Central memory CD4-positive, alpha-beta T cell (primary cell): ENCODE measurements around the gene PRRT4.

Source experiments
- DNase-seq: peaks from one replicate; pipeline ENCODE4 v3.0.0; 2022

Gene PRRT4

DNA sequence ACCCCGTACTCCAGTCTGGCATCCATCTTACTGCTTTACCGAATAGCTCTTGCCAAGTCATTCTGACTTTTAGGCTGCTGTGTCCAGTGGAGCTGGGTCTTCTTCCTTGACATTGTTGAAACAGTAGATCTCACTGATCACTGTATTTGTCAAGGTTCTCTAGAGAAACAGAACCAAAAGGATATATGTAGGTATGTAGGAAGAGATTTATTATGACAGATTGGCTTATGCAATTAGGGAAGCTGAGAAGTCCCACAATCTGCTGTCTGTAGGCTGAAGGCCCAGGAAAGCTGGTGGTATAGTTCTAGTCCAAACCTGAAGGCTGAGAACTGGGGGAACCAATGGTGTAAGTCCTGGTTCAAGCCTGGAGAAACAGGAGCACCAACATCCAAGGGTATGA is 12.1 kb upstream of the PRRT4 start:
- DNase-seq, result no peak

DNA sequence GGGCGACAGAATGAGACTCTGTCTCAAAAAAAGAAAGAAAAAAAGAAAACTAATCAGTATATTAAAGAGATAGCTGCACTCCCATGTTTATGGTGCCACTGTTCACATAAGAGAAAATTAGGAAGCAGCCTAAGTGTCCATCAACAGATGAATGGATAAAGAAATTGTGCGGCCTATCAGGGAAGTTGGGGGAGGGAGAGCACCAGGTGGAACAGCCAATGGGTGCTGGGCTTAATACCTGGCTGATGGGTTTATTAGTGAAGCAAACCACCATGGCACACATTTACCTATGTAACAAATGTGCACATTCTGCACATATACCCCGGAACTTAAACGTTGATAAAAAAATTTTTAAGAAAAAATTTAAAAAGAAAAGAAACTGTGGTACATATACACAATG is 9.0 kb upstream of the PRRT4 start:
- no peak for DNase-seq

DNA sequence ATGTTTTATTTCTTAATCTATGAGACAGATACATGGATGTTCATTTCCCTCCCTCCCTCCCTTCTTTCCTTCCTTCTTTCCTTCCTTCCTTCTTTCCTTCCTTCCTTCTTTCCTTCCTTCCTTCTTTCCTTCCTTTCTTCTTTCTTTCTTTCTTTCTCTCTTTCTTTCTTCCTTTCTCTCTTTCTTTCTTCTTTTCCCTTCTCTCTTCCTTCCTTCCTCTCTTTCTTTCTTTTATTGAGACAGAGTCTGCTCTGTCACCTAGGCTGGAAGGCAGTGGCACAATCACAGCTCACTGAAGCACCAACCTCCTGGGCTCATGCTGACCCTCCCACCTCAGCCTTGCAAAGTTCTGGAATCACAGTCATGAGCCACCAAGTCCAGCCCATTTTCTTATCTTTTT is 5.5 kb upstream of the PRRT4 start:
- no peak for DNase-seq

DNA sequence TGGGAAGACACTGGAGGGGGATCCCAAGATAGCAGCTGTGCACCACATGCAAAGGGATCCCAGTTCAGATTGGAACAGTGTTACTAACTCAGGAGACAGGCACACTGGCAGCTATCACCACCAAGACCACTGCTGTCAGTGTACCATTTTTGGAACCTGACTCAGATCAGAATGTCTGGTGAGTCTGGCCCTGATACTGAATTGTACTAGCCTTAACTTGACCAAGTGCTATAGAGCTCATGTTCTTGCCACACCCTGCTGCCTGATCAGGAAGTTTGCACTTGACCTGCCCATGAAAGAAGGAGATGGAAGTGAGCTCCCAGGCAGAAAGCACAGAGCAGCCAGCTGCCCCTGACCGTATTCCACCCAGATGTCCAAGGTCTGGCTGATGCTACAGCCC is 4.8 kb upstream of the PRRT4 start:
- DNase-seq, result no peak

DNA sequence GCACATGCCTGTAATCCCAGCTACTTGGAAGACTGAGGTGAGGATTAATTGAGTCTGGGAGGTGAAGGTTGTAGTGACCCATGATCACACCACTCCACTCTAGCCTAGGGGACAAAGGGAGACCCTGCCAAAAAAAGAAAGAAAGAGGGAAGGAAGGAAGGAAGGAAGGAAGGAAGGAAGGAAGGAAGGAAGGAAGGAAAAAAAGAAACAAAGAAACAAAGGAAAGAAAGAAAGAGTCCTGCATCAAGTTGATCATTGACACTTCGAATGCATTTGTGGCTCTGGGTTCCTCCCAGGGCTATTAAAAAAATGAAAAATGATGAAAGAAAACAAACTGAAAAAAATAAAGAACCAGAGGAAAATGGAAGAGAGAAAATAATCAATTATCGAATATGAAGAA is 3.9 kb upstream of the PRRT4 start:
- no peak for DNase-seq

DNA sequence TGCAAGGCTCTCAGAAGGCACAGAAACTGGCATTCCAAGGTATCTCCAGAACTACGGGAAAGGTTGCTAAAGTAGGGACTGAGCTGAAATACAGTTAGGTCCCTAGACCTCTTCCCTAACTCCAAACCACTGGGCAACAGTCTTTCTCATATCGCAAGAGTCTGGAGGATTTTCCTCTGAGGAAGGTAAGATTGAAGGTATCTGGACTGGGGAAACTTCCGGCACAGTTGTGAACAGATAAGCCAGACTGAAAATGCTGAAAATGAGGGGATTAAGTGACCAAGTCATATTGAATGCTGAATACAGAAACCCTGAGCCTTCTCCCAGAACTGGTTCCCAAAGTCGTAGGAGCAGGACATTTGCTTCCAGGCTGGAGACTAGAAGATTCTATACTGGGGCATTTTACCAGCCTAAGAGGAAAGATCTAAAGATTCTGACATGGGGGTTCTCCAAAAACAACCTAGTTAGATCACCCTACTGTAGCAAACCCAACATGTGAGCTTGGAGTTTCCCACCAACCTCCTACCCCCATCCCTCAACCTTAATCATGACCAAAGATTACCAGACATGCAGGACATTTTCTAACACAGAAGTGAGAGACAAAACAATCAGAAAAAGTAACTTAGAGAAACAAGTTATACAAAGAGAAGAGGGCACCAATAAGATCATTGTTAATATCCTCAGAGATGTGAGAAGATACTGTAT is 2.8 kb upstream of the PRRT4 start:
- DNase-seq, result no peak

DNA sequence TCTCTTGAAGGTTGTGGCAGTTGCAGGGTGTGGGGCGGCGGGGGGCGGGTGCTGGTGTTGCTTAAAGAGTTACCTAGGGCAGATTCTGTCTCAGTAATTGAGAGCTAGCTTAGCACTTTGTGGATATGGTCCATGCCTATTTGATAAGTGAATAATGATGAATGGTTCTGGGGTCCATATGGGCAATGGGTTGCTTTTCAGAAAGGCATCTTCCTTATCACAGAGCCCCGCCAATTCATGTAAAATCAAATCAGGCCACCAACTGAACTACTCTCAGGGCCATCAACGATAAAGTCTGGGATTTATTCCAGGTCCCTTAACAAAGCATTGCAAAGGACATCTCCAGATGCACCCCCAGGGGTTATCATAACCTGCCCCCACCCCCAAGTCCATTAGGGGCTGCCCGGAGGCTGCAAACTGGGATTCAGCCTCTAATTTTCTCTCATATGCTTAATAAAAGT is 1.8 kb upstream of the PRRT4 start:
- DNase-seq, result no peak

DNA sequence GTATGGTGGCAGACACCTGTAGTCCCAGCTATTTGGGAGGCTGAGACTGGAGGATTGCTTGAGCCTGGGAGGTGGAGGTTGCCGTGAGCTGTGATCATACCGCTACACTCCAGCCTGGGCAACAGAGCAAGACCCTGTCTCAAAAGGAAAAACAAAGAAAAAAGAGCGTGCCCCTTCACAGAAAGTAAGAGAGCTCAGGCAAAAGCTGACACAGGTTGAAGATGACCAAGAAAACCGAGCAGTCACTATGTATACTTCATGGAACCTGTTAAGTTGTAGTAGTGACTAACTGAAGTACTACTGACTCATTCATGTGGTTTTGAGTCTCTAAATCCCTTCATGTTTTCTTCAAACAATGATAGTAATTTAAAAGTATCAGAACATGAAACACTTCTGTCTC is 1.2 kb upstream of the PRRT4 start:
- no peak for DNase-seq

DNA sequence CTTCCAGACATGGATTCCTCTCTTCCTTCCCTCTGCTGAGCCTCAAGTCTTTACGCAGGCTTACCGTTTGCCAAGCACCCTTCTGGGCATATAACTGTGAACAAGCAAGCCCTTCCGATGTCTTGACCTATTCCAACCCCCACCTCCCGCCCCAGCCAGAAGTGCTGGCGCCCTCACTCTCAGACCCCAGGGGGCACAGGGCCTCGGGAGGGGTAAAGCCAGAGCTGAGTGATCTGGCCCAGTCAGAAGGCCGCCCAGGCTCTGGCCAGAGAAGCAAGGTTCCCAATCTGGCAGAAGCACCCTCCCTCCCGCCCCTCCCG is 1.2 kb downstream of the PRRT4 start:
- no peak for DNase-seq

DNA sequence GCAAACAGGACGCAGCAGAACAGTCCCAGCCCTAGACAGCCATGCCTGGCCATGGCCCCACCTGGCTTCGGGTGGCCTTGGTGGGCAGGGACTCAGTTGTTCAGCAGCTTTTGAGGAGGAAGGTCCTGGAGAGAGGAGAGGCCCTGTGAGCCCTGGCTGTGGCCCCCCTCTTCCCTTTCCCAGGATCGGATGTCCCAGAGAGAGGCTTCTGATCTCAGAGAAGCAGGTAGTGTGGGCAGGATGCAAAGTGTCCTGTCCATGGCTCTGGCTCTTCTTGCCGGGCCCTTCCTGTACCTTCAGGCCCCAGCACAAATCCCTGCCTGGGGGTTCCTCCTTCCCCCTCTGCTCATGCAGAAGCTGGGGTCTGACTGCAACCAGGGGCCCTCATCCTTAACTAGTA is 1.6 kb downstream of the PRRT4 start:
- DNase-seq, result no peak

DNA sequence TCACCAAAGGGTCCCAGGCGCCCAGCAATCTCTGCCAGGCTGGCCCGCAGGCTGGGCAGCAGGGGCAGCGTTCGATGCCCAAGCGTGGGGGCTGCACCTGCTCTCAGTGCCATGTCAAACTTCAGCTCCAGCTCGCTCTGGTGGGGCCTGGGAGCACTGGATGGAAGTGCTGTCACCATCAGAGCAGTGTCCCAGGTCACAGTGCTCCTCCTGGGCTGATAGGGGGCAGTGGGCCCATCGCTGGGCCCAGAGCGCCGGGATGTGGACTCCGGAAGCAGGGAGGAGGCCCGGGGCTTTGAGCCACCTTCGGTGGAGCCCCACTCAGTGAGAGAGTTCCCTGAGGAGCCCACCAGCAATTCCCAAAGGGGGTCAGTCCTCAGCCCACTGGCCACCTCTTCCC is 2.2 kb downstream of the PRRT4 start:
- no peak for DNase-seq

DNA sequence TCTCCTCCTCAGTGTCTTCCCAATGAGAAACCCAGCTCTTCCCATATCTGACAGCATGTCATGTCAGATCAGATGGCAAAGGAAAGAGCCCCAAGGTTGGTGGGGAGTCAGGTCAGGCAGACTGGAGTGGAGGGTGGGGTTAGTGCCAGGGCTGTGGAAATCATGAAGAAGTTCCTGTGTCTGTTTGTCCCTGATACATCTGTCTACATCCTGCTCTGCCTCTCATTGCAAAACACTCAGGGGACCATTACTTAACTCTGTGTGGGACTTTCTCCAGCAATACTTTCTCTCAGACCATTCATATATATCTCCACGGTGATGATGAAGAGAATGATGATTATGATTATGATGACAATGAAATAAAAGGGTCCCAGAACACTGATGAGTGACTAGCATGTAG is 3.3 kb downstream of the PRRT4 start:
- DNase-seq, result no peak

DNA sequence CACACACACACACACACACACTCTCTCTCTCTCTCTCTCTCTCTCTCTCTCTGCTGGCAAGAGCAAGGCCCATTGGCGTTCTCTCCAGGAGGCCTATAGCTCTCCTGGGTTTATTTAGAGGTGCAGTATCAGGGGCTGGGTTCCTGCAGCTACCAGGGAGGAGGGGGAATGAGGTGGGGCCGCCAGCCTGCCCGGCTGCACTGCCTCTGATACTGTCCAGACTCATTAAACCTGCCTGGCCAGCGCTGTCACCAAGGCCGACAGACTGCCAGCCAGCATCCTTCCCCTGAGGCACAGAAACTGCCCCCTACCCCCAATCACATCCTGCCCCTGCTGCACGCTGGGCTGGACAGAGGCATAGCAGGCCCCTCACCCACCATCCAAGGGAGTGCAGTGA is 4.3 kb downstream of the PRRT4 start:
- DNase-seq, result no peak

DNA sequence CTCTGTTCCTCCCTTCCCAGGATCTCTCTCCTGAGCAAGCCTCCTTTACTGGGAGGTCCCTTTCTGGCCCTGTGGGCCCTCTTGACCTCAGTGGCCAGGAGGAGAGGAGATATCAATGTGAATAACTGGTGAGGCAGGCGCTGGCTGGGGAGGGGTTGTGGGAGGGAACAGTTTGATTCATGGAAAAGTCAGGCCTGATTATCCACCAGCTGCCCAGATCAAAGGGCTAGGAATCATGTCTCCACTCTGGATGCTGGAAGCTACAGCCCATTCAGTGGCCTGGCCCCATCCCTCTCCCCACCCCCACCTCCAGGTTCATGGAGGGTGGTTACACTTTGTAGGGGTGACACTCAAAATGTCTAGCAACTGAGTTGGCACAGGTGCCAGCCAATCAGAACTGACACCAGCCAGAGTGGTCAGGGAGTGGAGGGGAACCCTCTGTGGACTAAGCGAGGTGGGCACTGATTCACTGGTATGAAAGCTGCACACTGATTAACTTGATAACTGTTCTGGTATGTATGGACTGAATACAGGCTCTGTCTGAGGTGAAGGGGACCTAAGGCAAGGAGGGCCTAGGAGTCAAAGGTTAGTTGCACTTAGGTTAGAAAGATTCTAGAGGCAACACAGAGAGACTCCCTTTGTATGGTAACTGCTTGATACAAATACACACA is 4.8 kb downstream of the PRRT4 start:
- DNase-seq, result no peak

DNA sequence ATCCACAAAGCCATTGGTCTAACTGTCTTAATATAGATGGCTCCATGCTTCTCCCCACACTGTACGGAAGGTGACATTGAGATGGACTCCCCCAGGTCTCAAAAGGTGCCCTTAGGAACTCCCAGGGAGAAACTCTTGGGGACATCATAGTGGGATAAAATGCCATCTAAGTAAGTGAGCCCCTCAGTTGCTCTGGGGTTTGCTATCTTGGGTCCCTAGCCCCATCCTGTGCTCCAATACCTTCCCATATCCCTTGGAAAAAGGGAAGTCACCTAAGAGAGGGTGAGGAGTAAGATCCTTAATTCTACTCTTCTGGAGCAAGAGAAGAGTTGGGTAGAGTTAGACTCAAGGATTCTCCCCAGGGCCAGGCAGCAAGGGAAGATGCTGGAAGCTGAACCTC is 7.9 kb downstream of the PRRT4 start:
- DNase-seq, result no peak

DNA sequence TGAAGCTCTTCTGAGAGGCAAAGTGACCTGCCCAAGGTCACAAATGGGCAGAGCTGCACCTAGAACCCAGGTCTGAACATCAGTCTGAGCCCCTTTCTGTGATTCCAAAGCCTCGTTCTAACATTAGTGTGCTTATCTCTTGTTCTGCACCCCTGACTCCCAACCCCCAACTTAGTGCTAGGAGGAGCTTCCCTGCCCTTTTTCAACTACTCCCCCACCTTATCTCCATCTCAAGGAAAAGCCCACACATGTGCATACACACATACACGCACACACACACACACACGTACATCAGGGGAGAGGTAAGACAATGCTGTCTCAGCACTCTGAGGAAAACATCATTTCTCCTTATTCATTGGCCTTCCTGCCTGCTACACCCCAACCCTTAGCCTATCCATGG is 8.3 kb downstream of the PRRT4 start:
- DNase-seq, result no peak

DNA sequence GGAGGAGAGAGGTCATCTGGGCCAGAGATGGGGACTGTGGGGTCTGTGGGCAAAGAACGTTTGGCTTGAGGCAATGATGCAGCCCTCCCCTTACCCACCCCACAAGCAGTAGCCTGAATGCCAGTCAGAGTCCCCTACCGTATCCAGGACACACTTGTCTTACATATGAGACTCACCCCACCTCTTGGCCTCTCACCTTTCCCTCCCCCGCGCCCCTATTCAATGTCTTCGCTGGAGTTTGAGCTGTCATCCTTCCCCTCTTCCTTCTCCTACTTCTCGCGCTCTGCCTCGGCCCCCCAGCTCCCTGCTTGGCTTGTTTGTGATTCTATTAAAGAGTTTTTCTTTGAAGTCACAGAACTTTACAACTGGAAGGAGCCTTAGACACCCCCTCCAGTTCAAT is 8.9 kb downstream of the PRRT4 start:
- no peak for DNase-seq

DNA sequence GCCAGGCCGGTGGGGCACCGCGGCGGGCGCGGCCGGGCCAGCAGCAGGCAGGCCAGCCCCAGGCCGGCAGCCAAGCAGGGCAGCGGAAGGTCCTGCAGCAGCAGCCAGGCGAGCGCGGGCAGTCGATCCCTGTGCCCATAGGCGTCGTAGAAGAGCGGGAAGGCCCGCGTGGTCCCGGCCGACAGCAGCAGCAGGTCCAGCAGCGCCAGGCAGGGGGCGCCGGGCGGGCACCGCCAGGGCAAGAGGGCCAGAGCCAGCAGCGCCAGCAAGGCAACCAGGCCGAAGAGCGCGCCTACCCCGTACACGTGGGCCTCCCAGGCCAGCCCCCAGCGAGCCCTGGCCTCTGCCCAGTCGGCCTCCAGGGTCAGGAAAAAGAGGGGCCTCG is 9.3 kb downstream of the PRRT4 start:
- no peak for DNase-seq

DNA sequence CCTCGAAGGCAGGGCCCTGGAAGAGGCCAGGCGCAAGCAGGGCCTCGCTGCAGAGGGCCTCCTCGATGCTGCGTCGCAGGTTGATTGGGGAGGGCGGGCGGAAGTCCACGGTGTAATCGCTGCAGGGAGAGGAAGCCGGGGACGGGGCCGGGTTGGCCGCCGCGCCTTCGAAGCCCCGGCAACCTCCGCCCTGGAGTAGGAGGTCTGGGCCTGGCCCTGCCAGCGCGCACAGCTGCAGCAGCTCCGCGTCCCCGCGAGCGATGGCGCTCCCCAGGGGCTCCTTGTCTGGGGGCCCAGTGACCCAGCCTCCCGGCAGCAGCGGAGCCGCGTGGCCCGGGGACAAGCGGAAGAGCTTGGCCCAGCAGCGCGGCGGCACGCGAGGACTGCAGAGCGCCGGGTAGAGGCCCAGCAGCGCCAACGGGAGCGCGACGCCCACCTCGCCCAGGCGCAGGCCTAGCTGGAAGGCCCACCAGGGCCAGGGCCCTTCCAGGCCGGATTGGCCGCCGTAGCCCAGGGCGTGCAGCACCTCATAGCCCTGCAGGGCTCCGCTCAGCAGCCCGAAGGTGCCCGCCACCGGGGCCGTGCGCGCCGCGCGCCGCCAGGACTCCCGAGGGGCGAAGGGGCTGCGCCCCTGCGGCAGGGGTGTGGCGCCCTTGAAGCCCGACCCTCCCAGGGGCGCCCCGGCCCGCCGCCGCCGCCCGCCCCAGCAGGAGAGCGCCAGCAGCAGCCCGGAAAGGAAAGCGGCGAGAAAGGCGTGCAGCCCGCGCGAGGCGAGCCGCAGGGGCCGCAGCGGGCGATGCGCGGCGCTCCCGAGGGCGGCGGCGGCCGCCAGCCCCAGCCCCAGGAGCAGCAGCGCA is 10.0 kb downstream of the PRRT4 start:
- peak; percentile 15 for DNase-seq

DNA sequence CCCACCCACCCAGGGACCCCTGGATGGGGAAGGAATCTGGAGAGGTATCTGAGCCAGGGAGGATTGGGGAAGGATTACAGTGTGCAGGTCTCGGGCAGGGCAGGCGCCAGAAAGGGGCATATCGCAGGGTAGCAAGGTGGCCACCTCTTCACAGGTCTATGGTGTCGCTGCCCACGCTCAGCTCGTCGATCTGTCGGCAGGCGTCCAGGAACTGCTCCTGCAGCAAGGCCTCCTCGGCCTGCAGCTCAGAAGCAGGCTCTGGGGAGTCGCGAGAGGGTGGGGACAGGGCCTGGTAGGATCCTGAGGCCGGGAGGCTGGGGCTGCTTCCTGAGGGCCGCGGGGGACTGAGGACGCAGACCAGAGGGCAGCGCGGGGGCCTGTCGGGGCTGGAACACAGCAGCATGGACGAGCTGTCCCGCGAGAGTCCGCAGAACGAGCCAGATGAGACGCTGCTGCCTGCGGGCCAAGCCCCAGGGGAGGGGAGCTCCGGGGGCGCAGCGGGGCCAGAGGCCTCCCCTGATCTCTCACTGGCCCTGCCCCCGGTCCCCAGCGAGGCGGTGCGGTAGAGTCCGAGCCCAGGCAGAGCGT is 10.7 kb downstream of the PRRT4 start:
- no peak for DNase-seq

DNA sequence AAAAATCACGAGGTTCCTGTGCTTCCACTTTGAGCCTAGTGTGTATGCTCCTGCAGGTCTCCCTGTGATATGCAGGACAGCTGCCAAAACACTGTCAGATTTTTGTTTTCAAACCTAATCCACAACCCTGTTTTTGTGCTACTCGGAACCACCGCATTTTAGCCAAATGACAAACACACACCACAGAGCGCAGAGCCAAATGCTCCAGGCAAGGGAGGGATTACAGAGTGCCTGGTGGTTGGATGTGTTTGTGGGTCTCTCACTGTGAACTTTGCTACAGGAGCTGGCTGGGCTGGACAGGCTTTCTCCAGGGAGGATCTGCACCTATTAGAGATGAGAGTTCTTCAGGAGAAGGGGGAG is 12.0 kb downstream of the PRRT4 start:
- DNase-seq, result no peak

DNA sequence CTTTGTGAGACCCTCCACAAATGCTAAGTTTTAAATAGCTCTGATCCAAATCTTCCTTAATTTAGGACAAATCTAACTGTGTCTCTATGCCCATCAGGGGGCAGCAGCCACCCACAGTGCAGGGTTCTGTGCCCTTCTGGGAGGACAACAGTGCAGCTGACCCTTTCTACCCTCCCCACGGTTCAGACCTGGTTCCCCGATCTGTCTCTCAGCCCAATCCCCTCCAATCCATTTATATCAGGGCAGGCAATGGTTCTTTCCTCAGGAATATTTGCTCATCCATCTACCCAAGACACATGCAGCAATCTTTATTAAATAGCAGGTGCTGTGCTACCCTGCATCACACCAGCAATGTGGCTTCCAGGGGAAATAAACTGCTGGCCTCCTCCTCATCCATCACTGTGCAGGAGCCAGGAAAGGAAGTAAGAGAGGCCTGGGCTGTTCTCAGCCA is 13.8 kb downstream of the PRRT4 start:
- DNase-seq, result no peak

DNA sequence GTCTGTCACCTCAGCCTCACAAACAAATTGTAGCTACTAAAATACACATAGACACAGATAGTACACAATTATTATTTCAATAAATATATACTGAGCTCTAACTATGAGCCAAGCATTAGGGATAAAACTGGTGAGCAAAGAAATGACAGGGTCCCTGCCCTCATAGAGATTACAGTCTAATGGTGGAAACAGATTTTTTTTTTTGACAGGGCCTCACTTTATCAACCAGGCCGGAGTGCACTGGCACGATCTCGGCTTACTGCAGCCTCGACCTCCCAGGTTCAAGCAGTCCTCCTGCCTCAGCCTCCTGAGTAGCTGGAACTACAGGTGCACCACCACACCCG is 17.1 kb downstream of the PRRT4 start:
- no peak for DNase-seq
